ENCODE data around the gene ICE1. TPM values are rescaled to one million over a fixed set of nuclear protein-coding genes. Genes with fewer than 3 reads are reported as not detected.
"Not testable (repeated sequence)": the region's sequence is repeated elsewhere in the genome, so short reads cannot be mapped to it uniquely, and the experiment has no call there.

Gene ICE1
- total RNA-seq, 1 donor from 2014 or later = 57.6 TPM

DNA sequence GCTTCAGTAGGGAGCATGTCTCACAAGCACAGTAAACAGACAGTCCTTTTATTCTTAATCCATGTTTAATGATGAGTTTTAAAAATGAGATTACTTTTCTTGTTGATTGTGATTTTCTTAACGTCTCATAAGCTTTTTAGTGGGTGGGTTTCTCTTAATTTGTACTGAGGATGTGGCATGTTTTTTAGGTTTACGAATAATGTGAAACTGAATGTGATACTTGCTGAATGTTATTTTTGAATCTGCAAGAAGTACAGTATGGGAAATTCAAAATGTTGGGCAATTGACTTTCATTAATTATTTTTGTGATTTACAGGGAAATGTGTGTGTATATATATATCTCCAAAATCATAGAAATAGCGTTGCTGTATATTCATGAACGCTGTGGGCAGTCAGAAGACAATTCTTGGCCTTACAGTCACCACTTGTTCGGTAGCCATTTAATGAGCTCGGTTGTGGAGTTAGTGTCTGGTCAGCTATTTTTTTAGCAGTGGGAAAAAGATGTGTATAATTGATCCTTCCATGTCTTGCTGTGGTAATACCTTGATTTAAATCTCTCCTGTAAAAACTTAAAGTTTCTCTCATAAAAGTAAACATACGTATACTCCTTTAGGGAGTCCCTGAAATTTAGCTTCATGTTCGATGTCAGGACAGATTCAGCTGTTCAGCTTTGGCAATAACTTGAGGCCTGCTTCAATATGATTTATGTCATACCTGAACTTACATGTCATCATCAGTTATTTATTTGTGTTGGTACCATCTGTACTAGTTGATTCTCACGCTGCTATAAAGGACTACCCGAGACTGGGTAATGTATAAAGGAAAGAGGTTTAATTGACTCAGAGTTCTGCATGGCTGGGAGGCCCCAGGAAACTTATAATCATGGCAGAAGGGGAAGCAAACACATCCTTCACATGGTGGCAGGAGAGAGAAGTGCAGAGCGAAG lies 15.0 kb downstream of the ICE1 start:
- no peak for DNase-seq

GRCh38 chr5:5451863-5452262 lies 29.4 kb downstream of the ICE1 start:
- no peak for DNase-seq

GRCh38 chr5:5453131-5453530 lies 30.7 kb downstream of the ICE1 start:
- no peak for DNase-seq

DNA sequence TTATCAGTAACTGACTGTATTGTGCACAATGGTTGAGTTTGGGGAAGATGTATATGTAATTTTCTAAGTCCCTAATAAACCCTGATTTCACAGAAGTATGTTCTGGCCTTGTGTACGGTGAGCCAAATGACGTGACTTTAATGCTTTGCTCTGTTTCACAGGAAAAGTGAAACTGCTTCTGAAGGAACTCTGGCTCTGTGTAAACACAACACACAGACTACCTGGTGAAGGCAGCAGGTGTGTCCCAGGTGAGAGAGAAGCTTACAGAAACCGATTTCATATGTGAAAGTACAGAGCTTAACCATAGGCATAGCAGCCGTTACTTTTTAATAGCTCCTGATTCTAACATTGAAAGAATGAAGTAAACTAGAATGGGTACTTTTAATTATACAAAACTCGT lies 31.9 kb downstream of the ICE1 start:
- no peak for DNase-seq

- no peak for DNase-seq
Measured at GRCh38 chr5:5456858-5457257, 34.4 kb downstream of the ICE1 start.

GRCh38 chr5:5460311-5460710 lies 37.8 kb downstream of the ICE1 start:
- no peak for DNase-seq

DNA sequence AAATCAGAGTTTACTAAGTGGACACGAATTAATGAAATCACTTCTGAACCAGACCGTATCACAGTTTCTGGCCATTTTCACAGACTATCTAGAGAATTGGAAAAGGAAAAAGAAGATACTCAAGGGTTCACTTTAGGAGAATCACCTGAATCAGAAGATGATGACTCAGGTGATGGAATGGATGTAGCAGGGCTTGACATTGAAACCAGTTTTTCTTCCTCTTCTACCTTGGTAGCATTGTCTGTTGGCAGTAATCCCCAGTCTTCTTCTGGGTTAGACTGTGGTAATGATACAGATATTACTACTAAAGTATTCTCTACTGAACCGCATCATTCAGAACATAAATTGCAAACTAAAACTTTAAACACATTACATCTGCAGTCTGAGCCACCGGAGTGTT lies 38.5 kb downstream of the ICE1 start:
- DNase-seq = no peak

DNA sequence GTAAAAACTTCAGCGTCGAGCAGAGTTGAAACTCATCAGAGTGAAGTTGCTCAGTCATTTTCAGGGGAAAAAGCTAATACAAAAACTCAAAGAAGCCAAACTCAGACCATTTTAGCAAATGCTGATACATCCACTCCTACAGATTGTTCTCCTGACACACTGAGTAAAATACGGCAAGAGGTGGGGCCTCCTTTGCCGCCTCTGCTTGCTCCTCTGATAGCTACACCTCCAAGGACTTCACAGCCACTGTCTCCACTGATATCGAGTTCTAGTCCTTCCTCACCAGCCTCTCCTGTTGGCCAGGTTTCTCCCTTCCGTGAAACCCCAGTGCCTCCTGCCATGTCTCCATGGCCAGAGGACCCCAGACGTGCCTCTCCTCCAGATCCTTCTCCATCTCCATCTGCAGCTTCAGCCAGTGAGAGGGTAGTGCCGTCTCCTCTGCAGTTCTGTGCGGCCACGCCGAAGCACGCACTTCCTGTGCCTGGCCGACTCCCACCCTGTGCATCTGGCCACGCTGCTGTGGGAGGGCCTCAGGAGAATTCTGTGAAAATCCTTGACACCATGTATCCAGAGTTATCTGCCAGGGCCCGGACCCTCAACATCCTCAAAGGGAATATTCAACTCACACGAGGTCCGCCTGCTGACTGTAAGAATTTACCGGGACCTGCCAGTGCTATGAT lies 41.7 kb downstream of the ICE1 start:
- DNase-seq = no peak

DNA sequence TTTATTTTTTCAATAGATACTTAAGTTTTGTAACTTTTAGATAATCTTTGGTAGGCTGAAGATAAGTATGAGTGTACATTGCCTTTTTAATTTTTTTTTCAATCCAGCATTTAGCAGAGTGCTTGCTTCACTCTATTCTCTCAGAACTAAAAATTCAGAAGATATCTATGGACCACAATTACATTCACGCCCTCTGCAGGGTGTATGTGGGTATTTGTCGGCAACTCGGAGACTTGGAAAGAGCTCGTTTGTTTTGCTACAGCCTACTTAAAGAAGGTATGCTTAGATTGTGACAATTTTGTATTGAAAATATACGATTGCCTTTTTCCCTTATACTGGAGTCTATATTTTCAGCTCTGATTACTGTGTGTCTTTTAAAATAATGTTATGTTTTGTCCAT lies 43.8 kb downstream of the ICE1 start:
- no peak for DNase-seq

- DNase-seq = no peak
Measured at GRCh38 chr5:5467737-5468136, 45.3 kb downstream of the ICE1 start.

DNA sequence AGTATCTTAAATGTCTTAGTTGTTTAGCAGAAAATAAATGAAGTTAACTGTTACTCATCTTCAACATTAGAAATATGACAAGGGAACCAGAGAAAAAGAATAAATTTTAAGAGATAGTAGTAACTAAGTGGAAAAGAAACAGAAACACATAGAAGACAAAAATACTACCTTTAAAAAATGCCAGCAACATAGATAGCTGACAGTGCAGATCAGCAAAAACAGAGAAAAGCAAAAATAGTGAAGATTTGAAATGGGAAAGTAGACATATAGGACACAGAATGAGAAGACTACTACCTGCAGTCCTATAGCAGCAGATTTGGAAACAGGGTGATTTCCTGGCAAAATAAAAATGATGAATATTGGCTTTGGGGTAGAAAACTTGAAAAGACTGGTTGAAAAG lies 48.5 kb downstream of the ICE1 start:
- no peak for DNase-seq

DNA sequence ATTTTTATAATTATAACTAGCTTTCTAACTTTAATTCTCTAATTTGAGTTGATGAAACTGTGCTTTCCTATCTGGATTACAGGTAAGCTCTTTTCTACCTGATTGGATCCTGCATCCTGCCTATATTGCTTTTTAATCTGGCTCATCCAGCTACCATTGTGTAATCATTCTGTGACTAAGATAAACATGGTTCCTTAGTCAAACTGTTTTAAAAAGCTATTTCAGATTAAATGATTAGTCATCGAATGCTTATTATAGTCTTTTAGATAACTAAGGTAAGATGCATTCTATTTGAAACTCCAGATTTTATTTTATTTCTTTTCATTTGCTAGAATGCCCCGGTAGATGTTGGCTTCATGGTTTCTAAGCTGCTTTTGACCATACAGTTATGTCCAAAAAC lies 50.7 kb downstream of the ICE1 start:
- DNase-seq = no peak

GRCh38 chr5:5474961-5475360 lies 52.5 kb downstream of the ICE1 start:
- no peak for DNase-seq

DNA sequence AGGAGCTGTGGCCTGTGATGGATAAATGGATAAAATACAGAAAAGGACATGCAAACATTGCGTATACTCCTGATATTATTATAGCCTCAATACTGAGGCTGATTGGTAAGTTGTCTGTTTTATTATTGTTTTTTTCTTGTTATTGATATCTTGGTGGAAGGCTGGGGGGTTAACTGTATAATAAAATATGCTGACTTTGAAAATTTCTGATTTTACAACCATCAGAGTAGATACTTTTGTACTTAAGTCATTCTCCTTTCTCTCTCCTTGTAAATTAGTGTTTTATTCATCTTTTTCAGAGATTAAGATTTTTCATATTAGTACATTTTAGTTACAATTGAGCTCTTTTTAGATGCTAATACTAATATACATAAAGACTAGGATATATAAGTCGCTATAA lies 53.5 kb downstream of the ICE1 start:
- no peak for DNase-seq

- DNase-seq = not testable (repeated sequence)
Measured at GRCh38 chr5:5479578-5479977, 57.1 kb downstream of the ICE1 start.

- no peak for DNase-seq
Measured at GRCh38 chr5:5480481-5481111, 58.1 kb downstream of the ICE1 start.

GRCh38 chr5:5481206-5481605 lies 58.7 kb downstream of the ICE1 start:
- no peak for DNase-seq

DNA sequence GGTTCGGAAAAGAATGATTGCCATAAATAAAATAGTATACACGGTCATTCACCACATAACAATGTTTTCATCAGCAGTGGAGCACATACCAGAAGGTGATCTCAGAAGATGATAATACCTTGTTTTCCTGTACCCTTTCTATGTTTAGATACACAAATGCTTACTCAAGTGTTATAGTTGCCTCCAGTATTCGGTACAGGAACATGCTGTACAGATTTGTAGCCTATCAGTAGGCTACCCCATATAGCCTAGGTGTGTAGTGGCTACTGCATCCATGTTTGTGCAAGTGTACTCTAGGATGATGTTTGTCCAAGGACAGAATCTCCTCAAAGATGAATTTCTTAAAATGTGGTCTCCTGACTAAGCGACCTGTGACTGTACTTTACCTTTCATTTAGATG lies 59.2 kb downstream of the ICE1 start:
- DNase-seq = no peak

- no peak for DNase-seq
Measured at GRCh38 chr5:5483350-5483749, 60.9 kb downstream of the ICE1 start.

GRCh38 chr5:5483880-5484598 lies 61.6 kb downstream of the ICE1 start:
- DNase-seq = no peak

GRCh38 chr5:5486122-5486521 lies 63.6 kb downstream of the ICE1 start:
- no peak for DNase-seq

DNA sequence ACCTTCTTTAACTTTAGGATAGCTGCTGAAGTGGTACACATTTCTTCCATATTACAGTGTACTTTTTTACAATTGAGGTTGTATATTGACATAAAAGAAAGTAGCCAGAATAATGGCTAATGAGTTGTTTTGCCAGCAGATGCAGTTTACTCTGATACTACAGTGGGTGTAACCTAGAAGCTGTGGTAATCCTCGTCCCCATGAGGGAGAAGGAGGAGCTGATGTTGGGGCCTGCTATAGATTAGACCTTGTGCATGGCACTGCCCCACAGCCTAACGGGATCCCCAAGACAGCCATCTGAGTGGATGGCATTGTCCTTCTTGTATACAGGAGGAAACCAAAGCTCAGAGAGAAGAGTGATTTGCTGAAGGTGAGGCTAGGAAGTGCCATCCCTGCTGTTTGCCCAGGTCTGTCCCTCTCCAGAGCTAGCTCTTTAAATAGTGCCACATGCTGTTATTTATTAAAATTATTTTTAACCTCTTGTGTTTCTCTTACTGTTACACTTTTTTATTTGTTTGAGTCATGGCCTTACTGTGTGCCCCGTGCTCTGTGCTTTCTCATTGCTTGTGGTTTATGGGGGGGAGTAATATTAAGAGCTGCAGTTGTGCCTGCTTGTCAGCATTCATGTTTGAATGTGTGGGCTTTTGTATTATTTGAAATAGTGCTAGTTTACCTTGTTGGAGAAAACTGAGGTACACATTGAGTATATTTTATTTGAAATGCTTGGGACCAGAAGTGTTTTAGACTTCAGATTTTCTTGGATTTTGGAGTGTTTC lies 65.3 kb downstream of the ICE1 start:
- no peak for DNase-seq
